ENCODE measurements around the gene USP7. TPM values are rescaled to one million over a fixed set of nuclear protein-coding genes. Genes with fewer than 3 reads are reported as not detected.

The USP7 gene
- total and polyA plus RNA-seq, 4 donors: 19.7 to 174 (median 56.0) TPM

GRCh38 chr16:8963010-8963820 lies 491 bp downstream of the USP7 start:
- peak overlapping the region; percentile 68 for H3K4me3 ChIP-seq
- peak overlapping the region; percentile 74 to 85 for H3K27ac ChIP-seq (ENCODE audit: low read depth in 1 of 2, low read length in 1 of 2)
- H3K4me1 ChIP-seq (ENCODE audit: control insufficient read depth in 5 of 5, insufficient read depth in 5 of 5, low read length in 5 of 5): peaks cover 17 to 41% (median 33%) of the 10 kb centered on the region in 5 donors
- H3K9me3 ChIP-seq (ENCODE audit: control insufficient read depth in 4 of 4, insufficient read depth in 3 of 4, low read length in 3 of 4): no peaks in the 10 kb centered on the region
- H3K36me3 ChIP-seq (ENCODE audit: control insufficient read depth in 4 of 4, insufficient read depth in 4 of 4, low read length in 4 of 4): no peaks in the 10 kb centered on the region
- TF ChIP-seq, protein P1, sequence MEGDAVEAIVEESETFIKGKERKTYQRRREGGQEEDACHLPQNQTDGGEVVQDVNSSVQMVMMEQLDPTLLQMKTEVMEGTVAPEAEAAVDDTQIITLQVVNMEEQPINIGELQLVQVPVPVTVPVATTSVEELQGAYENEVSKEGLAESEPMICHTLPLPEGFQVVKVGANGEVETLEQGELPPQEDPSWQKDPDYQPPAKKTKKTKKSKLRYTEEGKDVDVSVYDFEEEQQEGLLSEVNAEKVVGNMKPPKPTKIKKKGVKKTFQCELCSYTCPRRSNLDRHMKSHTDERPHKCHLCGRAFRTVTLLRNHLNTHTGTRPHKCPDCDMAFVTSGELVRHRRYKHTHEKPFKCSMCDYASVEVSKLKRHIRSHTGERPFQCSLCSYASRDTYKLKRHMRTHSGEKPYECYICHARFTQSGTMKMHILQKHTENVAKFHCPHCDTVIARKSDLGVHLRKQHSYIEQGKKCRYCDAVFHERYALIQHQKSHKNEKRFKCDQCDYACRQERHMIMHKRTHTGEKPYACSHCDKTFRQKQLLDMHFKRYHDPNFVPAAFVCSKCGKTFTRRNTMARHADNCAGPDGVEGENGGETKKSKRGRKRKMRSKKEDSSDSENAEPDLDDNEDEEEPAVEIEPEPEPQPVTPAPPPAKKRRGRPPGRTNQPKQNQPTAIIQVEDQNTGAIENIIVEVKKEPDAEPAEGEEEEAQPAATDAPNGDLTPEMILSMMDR (IDR thresholded peaks at IDR 0.05; ENCODE audit: control extremely low read depth, extremely low read depth): no peak
- DNase-seq: peak in 1 of 3 donors; percentile 23
- H3K27me3 ChIP-seq (ENCODE audit: control insufficient read depth in 3 of 3, insufficient read depth in 3 of 3, low read length in 2 of 3): no peaks in the 10 kb centered on the region
- ATAC-seq (ENCODE audit: insufficient read depth, low FRiP score): no peak
- no peak overlapping the region for H3K9ac ChIP-seq (ENCODE audit: insufficient read depth in 1 of 2, low read length in 2 of 2)
- 1% methylated on average over 28 to 146 of the region's 146 CpGs for WGBS, 2 donors

DNA sequence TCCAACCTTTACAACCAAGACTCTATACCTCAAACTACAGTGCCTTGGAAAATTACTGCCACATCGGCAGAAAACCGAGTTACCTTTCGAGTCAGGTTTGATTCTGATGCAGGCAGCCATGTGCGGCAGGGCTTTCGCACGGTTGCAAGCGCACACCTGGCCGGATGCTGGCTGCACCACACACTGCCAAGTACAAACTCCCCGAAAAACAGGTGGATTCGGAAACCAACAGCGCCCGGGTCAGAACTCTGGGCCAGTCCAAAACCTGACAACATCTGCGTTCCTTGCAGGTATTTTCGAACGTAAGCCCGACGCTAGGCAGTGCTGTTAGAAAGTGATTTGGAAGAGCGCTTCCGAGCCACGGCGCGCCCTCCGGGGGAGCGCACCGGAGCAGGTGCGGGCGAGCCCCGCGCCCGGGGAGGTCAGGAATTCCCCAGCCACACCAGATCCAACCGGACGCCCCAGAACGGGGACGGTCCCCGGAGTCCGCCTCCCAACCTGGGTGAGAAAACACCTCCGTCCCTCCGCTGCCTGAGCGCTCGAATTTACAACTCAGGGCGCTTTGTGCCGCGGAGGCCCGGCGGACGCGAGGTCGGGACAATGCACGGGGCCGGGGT lies 1.2 kb downstream of the USP7 start:
- no peaks in the 10 kb centered on the region for H3K27me3 ChIP-seq (ENCODE audit: control insufficient read depth in 3 of 3, insufficient read depth in 3 of 3, low read length in 2 of 3)
- H3K4me1 ChIP-seq (ENCODE audit: control insufficient read depth in 5 of 5, insufficient read depth in 5 of 5, low read length in 5 of 5): peaks cover 21 to 47% (median 40%) of the 10 kb centered on the region in 5 donors
- H3K9ac ChIP-seq (ENCODE audit: insufficient read depth in 1 of 2, low read length in 2 of 2): peak overlapping the region in 1 of 2 donors; percentile 76
- TF ChIP-seq, protein P1 (IDR thresholded peaks at IDR 0.05; ENCODE audit: control extremely low read depth, extremely low read depth): no peak
- H3K27ac ChIP-seq (ENCODE audit: low read depth in 1 of 2, low read length in 1 of 2): peak overlapping the region in 1 of 2 donors; percentile 82
- H3K9me3 ChIP-seq (ENCODE audit: control insufficient read depth in 4 of 4, insufficient read depth in 3 of 4, low read length in 3 of 4): no peaks in the 10 kb centered on the region
- ATAC-seq (ENCODE audit: insufficient read depth, low FRiP score) (peak; percentile 31), DNase-seq (peak in 2 of 3 donors; percentile 24 to 32)
- no peaks in the 10 kb centered on the region for H3K36me3 ChIP-seq (ENCODE audit: control insufficient read depth in 4 of 4, insufficient read depth in 4 of 4, low read length in 4 of 4)
- peak overlapping the region; percentile 68 for H3K4me3 ChIP-seq
- 0 to 1% methylated on average over 45 to 50 of the region's 50 CpGs for WGBS, 2 donors

- H3K27me3 ChIP-seq (ENCODE audit: control insufficient read depth in 3 of 3, insufficient read depth in 3 of 3, low read length in 2 of 3): no peaks in the 10 kb centered on the region
- H3K36me3 ChIP-seq (ENCODE audit: control insufficient read depth in 4 of 4, insufficient read depth in 4 of 4, low read length in 4 of 4): no peaks in the 10 kb centered on the region
- no peaks in the 10 kb centered on the region for H3K9me3 ChIP-seq (ENCODE audit: control insufficient read depth in 4 of 4, insufficient read depth in 3 of 4, low read length in 3 of 4)
- DNase-seq (peak in 1 of 3 donors; percentile 12), ATAC-seq (ENCODE audit: insufficient read depth, low FRiP score) (no peak)
- H3K4me3 ChIP-seq: peak overlapping the region; percentile 68
- no peak overlapping the region for H3K27ac ChIP-seq (ENCODE audit: low read depth in 1 of 2, low read length in 1 of 2)
- peaks cover 21 to 48% (median 43%) of the 10 kb centered on the region in 5 donors for H3K4me1 ChIP-seq (ENCODE audit: control insufficient read depth in 5 of 5, insufficient read depth in 5 of 5, low read length in 5 of 5)
- 33 to 42% methylated on average over 15 of the region's 15 CpGs for WGBS, 2 donors
- TF ChIP-seq, protein P1 (IDR thresholded peaks at IDR 0.05; ENCODE audit: control extremely low read depth, extremely low read depth): no peak
- peak overlapping the region in 1 of 2 donors; percentile 76 for H3K9ac ChIP-seq (ENCODE audit: insufficient read depth in 1 of 2, low read length in 2 of 2)
Measured at GRCh38 chr16:8961811-8962390, 1.8 kb downstream of the USP7 start.

All from lung (tissue), 12 donors.